DND-41 (cell line): ENCODE data around the gene LYZL2.
"Not testable (repeated sequence)": the region's sequence is repeated elsewhere in the genome, so short reads cannot be mapped to it uniquely, and the experiment has no call there.

Experiments used
- ATAC-seq: fragments of 200-7000 bp; cut with Tn5 transposase; 3 replicates; pipeline ENCODE4 v1.9.1; 2021; ENCODE audit warnings: low read depth; ENCODE audit not compliant: insufficient read depth
- DNase-seq: peaks from one replicate; pipeline ENCODE4 v3.0.0-alpha.2; 2020
- H2AFZ ChIP-seq: 2 replicates; pipeline ENCODE4 v1.6.0; 2012; ENCODE audit warnings: low read depth, low read length
- H3K27ac ChIP-seq: 2 replicates; pipeline ENCODE4 v1.5.1; 2012; ENCODE audit warnings: low read length, inconsistent platforms
- H3K27me3 ChIP-seq: fragments of 200-600 bp; sonication (generic); 2 replicates; pipeline ENCODE4 v1.6.0; 2012; ENCODE audit warnings: low read length, mild to moderate bottlenecking, inconsistent platforms; ENCODE audit not compliant: insufficient read depth, poor library complexity
- H3K36me3 ChIP-seq: 2 replicates; pipeline ENCODE4 v1.5.1; 2012; ENCODE audit warnings: low read length, inconsistent platforms; ENCODE audit not compliant: insufficient read depth
- H3K4me1 ChIP-seq: 2 replicates; pipeline ENCODE4 v1.5.1; 2012; ENCODE audit warnings: mild to moderate bottlenecking, low read length; ENCODE audit not compliant: insufficient read depth
- H3K4me2 ChIP-seq: 2 replicates; pipeline ENCODE4 v1.6.0; 2012; ENCODE audit warnings: mild to moderate bottlenecking, moderate library complexity, low read length, inconsistent platforms; ENCODE audit not compliant: insufficient read depth
- H3K4me3 ChIP-seq, 2 experiments: fragments of 200-600 bp in 1 of 2; shearing (Covaris generic) in 1 of 2; 2 replicates each; pipeline ENCODE4 v1.5.1; 2012 to 2016; ENCODE audit warnings: inconsistent platforms in 2 of 2, low read length in 2 of 2, mild to moderate bottlenecking in 2 of 2, low read depth in 1 of 2, moderate library complexity in 1 of 2
- H3K79me2 ChIP-seq: 2 replicates; pipeline ENCODE4 v1.6.0; 2012; ENCODE audit warnings: low read length, inconsistent platforms; ENCODE audit not compliant: insufficient read depth
- H3K9ac ChIP-seq: 2 replicates; pipeline ENCODE4 v1.6.0; 2012; ENCODE audit warnings: low read depth, mild to moderate bottlenecking, inconsistent platforms, low read length, moderate library complexity
- H3K9me3 ChIP-seq: 2 replicates; pipeline ENCODE4 v1.5.1; 2012; ENCODE audit warnings: low read length, moderate library complexity, mild to moderate bottlenecking, inconsistent platforms; ENCODE audit not compliant: insufficient read depth, severe bottlenecking
- H4K20me1 ChIP-seq: 2 replicates; pipeline ENCODE4 v1.6.0; 2012; ENCODE audit warnings: low read length; ENCODE audit not compliant: insufficient read depth
- CTCF ChIP-seq: IDR thresholded peaks from 2 replicates; pipeline ENCODE4 v1.5.1; 2012; ENCODE audit warnings: borderline replicate concordance, low read length, moderate library complexity, mild to moderate bottlenecking; ENCODE audit not compliant: poor library complexity, severe bottlenecking; ENCODE audit errors: extremely low read depth
- EZH2 ChIP-seq: IDR thresholded peaks from 3 replicates; pipeline ENCODE4 v1.6.1; 2012; ENCODE audit warnings: borderline replicate concordance, low read depth, mild to moderate bottlenecking, moderate library complexity, low read length, inconsistent platforms; ENCODE audit not compliant: severe bottlenecking

LYZL2 gene

GRCh38 chr10:30674796-30675195 is 45.2 kb upstream of the LYZL2 start:
- TF ChIP-seq CTCF (no peak), EZH2 (no peak)
- Histone ChIP-seq H3K9ac (no peak overlapping the region), H2AFZ (no peak overlapping the region), H4K20me1 (no peaks in the 10 kb centered on the region), H3K79me2 (no peaks in the 10 kb centered on the region), H3K4me3 (no peak overlapping the region), H3K4me2 (no peak overlapping the region), H3K27me3 (peaks cover 2% of the 10 kb centered on the region), H3K27ac (no peak overlapping the region), H3K9me3 (no peaks in the 10 kb centered on the region), H3K4me1 (no peaks in the 10 kb centered on the region), H3K36me3 (no peaks in the 10 kb centered on the region)
- DNase-seq, result no peak
- ATAC-seq, result no peak

GRCh38 chr10:30673262-30673661 is 43.7 kb upstream of the LYZL2 start:
- H3K9me3 ChIP-seq, H3K27me3 ChIP-seq, H4K20me1 ChIP-seq, H3K4me1 ChIP-seq, H2AFZ ChIP-seq, H3K4me3 ChIP-seq, DNase-seq, H3K9ac ChIP-seq, H3K4me2 ChIP-seq, H3K27ac ChIP-seq, ATAC-seq, H3K79me2 ChIP-seq, H3K36me3 ChIP-seq: not testable (repeated sequence)

GRCh38 chr10:30672338-30672737 is 42.8 kb upstream of the LYZL2 start:
- H2AFZ ChIP-seq, H3K9me3 ChIP-seq, H3K4me2 ChIP-seq, H3K27me3 ChIP-seq, H3K9ac ChIP-seq, H3K79me2 ChIP-seq, H4K20me1 ChIP-seq, ATAC-seq, H3K4me1 ChIP-seq, H3K4me3 ChIP-seq, DNase-seq, H3K27ac ChIP-seq, H3K36me3 ChIP-seq: not testable (repeated sequence)

GRCh38 chr10:30671026-30671616 is 41.6 kb upstream of the LYZL2 start:
- no peak overlapping the region for H3K4me3 ChIP-seq
- no peak overlapping the region for H3K9ac ChIP-seq

GRCh38 chr10:30667982-30668381 is 38.4 kb upstream of the LYZL2 start:
- not testable (repeated sequence) for H3K36me3 ChIP-seq, H3K4me2 ChIP-seq, DNase-seq, H3K4me3 ChIP-seq, H3K9ac ChIP-seq, H3K4me1 ChIP-seq, H3K9me3 ChIP-seq, H3K27me3 ChIP-seq, H3K27ac ChIP-seq, H4K20me1 ChIP-seq, H2AFZ ChIP-seq, H3K79me2 ChIP-seq, ATAC-seq

More at GRCh38 chr10:30671026-30671616, 41.6 kb upstream of the LYZL2 start:
- Histone ChIP-seq H3K36me3 (no peaks in the 10 kb centered on the region), H2AFZ (no peak overlapping the region), H3K4me2 (peak overlapping the region; percentile 53; the same call in 1 of the 2 replicates), H3K27me3 (peaks cover 5% of the 10 kb centered on the region), H4K20me1 (no peaks in the 10 kb centered on the region), H3K79me2 (no peaks in the 10 kb centered on the region), H3K27ac (no peak overlapping the region), H3K9me3 (no peaks in the 10 kb centered on the region), H3K4me1 (no peaks in the 10 kb centered on the region)
- peak; percentile 53 for DNase-seq
- TF ChIP-seq CTCF (peak; percentile 83), EZH2 (no peak)
- ATAC-seq, result peak; percentile 87

GRCh38 chr10:30663403-30663802 is 33.9 kb upstream of the LYZL2 start:
- not testable (repeated sequence) for H3K9me3 ChIP-seq, H3K36me3 ChIP-seq, H4K20me1 ChIP-seq, H2AFZ ChIP-seq, H3K9ac ChIP-seq, H3K27ac ChIP-seq, DNase-seq, ATAC-seq, H3K4me3 ChIP-seq, H3K4me1 ChIP-seq, H3K79me2 ChIP-seq, H3K27me3 ChIP-seq, H3K4me2 ChIP-seq
